Kidney (tissue), 14 donors: ENCODE measurements around the gene HIPK2. TPM values are rescaled to one million over a fixed set of nuclear protein-coding genes. Genes with fewer than 3 reads are reported as not detected.

Source experiments
- DNase-seq, 5 donors: peaks; one replicate each; pipeline ENCODE4 v3.0.0-alpha.2; 2013 to 2020
- FAIRE-seq: peaks from 2 replicates; lab custom pipeline; 2012; peaks lifted over from hg19 to GRCh38; lab: Jason Lieb, UNC
- H3K27ac ChIP-seq, 2 donors: one replicate each; pipeline ENCODE4 v1.7.0; 2013; ENCODE audit warnings: low read depth in 2 of 2, low read length in 2 of 2, inconsistent platforms in 1 of 2
- H3K27me3 ChIP-seq: one replicate; pipeline ENCODE4 v1.7.1; 2013; ENCODE audit warnings: low read length, inconsistent platforms; ENCODE audit not compliant: control insufficient read depth, insufficient read depth
- H3K36me3 ChIP-seq, 3 donors: one replicate each; pipeline versions ENCODE4 v1.7.0 to v1.7.1; 2013; ENCODE audit warnings: low read length in 3 of 3, control low read depth in 1 of 3, inconsistent platforms in 1 of 3; ENCODE audit not compliant: insufficient read depth in 3 of 3, control insufficient read depth in 2 of 3
- H3K4me1 ChIP-seq, 3 donors: one replicate each; pipeline versions ENCODE4 v1.7.0 to v1.7.1; 2013; ENCODE audit warnings: low read length in 3 of 3, inconsistent platforms in 1 of 3, low read depth in 1 of 3; ENCODE audit not compliant: control insufficient read depth in 2 of 3, insufficient read depth in 2 of 3
- H3K4me3 ChIP-seq, 3 donors: one replicate each; pipeline versions ENCODE4 v1.7.0 to v1.8.1; 2013; ENCODE audit warnings: low read length in 3 of 3, control low read depth in 1 of 3, inconsistent platforms in 1 of 3
- H3K9ac ChIP-seq, 3 donors: one replicate each; pipeline versions ENCODE4 v1.7.0 to v1.7.1; 2013; ENCODE audit warnings: low read length in 3 of 3, control low read depth in 1 of 3, inconsistent platforms in 1 of 3
- H3K9me3 ChIP-seq, 3 donors: one replicate each; pipeline versions ENCODE4 v1.7.0 to v1.7.1; 2013; ENCODE audit warnings: low read length in 3 of 3, control low read depth in 1 of 3, inconsistent platforms in 1 of 3; ENCODE audit not compliant: control insufficient read depth in 2 of 3, insufficient read depth in 1 of 3
- intact Hi-C: fragments of 100-400 bp; cut with DNase I; formaldehyde crosslinking; loops from one replicate; pipeline ENCODE4 v1.11.1; 2022
- polyA plus RNA-seq: library from polyadenylated mRNA; stranded (reverse); fragments of 350-450 nt; fragmentation: Illumina TruSeq; extraction: RNeasy Lipid Tissue Mini Kit (QIAGEN cat#74804); gene quantifications from one replicate; pipeline ENCODE4 v1.2.3, GENCODE V29; 2014; ENCODE audit warnings: low read depth, low replicate concordance; ENCODE audit not compliant: insufficient read depth
- total RNA-seq: library from RNA; stranded (reverse); fragmentation: NEBNext Ultra II Directional; extraction: Animal tissue kit (Norgen Biotek cat#: 25700); gene quantifications from one replicate; pipeline ENCODE4 v1.2.1, GENCODE V29; 2021
- TF ChIP-seq, protein P1 (sequence below): IDR thresholded peaks from 3 replicates; pipeline ENCODE4 v1.5.1; 2012; ENCODE audit warnings: mild to moderate bottlenecking, moderate library complexity, borderline replicate concordance; ENCODE audit not compliant: insufficient read depth; ENCODE audit errors: extremely low read depth
- donor health status: control.
- donor health status: control.
- donor health status: control.
- donor health status: control.
- donor health status: control.
- donor health status: DM: yes; HTN: yes; CAD: no.
- donor health status: Normal renal cell carcinoma (clear cell type).

Gene HIPK2
- total and polyA plus RNA-seq, 2 donors from 2014 or later = 9.6 to 153 TPM

GRCh38 chr7:139595806-139596205 is 182.0 kb downstream of the HIPK2 start:
- Histone ChIP-seq H3K27ac (no peak overlapping the region), H3K36me3 (peaks cover 14 to 88% (median 66%) of the 10 kb centered on the region in 3 donors), H3K4me3 (no peak overlapping the region), H3K4me1 (peaks cover 0 to 8% (median 4%) of the 10 kb centered on the region in 3 donors), H3K9me3 (no peaks in the 10 kb centered on the region), H3K9ac (no peak overlapping the region), H3K27me3 (no peaks in the 10 kb centered on the region)
- peak in 1 of 5 donors; percentile 18 for DNase-seq
- intact Hi-C loops = no loop called here
- TF ChIP-seq, protein P1, sequence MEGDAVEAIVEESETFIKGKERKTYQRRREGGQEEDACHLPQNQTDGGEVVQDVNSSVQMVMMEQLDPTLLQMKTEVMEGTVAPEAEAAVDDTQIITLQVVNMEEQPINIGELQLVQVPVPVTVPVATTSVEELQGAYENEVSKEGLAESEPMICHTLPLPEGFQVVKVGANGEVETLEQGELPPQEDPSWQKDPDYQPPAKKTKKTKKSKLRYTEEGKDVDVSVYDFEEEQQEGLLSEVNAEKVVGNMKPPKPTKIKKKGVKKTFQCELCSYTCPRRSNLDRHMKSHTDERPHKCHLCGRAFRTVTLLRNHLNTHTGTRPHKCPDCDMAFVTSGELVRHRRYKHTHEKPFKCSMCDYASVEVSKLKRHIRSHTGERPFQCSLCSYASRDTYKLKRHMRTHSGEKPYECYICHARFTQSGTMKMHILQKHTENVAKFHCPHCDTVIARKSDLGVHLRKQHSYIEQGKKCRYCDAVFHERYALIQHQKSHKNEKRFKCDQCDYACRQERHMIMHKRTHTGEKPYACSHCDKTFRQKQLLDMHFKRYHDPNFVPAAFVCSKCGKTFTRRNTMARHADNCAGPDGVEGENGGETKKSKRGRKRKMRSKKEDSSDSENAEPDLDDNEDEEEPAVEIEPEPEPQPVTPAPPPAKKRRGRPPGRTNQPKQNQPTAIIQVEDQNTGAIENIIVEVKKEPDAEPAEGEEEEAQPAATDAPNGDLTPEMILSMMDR = no peak
- no peak for FAIRE-seq

DNA sequence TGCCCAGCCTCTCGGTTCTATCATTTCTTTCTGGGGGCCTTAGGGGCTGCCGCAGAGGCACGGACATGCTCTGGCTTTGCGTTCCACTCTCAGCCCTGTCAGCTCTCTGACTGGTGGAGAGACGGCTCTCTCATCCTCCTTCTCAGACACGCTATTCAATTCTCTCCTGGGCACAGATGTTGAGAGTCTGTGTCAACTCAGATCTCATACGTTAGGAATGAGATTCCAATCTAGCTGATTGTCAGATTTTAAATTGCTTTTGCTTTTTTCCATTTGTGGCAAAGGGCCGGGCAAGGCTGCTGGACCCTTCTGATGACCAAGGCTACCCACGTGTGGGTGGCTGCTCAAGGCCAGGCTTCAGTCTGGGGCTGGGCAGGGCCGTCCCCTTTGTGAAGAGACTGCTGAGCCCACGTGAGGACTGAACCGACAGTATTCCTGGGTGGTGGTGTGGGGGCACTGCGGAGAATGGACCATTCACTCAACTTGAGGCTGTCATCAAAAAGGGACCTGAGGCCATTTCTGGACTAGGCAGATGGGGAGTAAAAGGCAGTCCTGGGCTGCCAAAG is 182.8 kb downstream of the HIPK2 start:
- Histone ChIP-seq H3K4me3 (no peak overlapping the region), H3K9ac (no peak overlapping the region), H3K36me3 (peaks cover 12 to 83% (median 59%) of the 10 kb centered on the region in 3 donors), H3K4me1 (peaks cover 0 to 4% (median 4%) of the 10 kb centered on the region in 3 donors), H3K27me3 (no peaks in the 10 kb centered on the region), H3K9me3 (no peaks in the 10 kb centered on the region), H3K27ac (no peak overlapping the region)
- FAIRE-seq (no peak), DNase-seq (peak in 1 of 5 donors; percentile 33)
- TF ChIP-seq, protein P1 = no peak
- intact Hi-C loops = no loop called here

DNA sequence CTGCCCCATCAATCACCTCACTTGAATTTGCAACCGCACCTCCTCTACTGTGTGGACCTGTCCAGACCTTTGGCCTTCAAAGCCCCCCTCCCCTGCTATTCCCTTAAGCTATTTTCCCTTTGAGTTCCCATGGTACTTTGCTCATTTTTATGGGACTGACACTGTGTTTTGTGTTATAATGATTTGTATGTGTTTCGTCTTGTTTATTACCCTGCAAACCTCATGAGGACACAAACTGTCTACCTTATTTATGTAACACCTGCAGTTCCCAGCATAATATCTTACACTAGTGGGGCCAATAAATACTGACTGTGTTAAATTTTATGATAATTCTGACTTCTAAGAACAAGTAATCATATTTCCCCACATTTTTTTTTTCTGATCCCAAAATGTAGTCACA is 183.7 kb downstream of the HIPK2 start:
- H3K4me3 ChIP-seq = no peak overlapping the region
- no peaks in the 10 kb centered on the region for H3K9me3 ChIP-seq
- peaks cover 0 to 2% (median 0%) of the 10 kb centered on the region in 3 donors for H3K4me1 ChIP-seq
- intact Hi-C loops = no loop called here
- TF ChIP-seq, protein P1 = no peak
- DNase-seq = no peak
- no peaks in the 10 kb centered on the region for H3K27me3 ChIP-seq
- H3K36me3 ChIP-seq = peaks cover 11 to 80% (median 53%) of the 10 kb centered on the region in 3 donors
- no peak for FAIRE-seq
- no peak overlapping the region for H3K9ac ChIP-seq
- no peak overlapping the region for H3K27ac ChIP-seq
